Adipose tissue (tissue), 3 donors: ENCODE measurements around the gene SORBS1. TPM values are rescaled to one million over a fixed set of nuclear protein-coding genes. Genes with fewer than 3 reads are reported as not detected.

Experiments
- H3K27ac ChIP-seq: one replicate; pipeline ENCODE4 v1.5.1; 2013; ENCODE audit warnings: low read depth, low read length
- WGBS, 3 donors: extraction: QIAGEN DNeasy Blood & Tissue Kit; methylation state at CpG; one replicate each; pipeline ENCODE4 v1.1.7; 2013; 5-methylcytosine and 5-hydroxymethylcytosine counted together
- polyA plus RNA-seq, 3 donors: library from polyadenylated mRNA; stranded (reverse); fragments of 200-250 nt; gene quantifications; one replicate each; pipeline ENCODE4 v1.2.3, GENCODE V29; 2013
- donor health status: healthy with polysubstance abuse.
- donor health status: Bipolar disorder and iron deficiency.
- donor health status: healthy.

Gene SORBS1
- polyA plus RNA-seq, 3 donors: 25.4 to 508 (median 85.4) TPM

- WGBS, 3 donors: 90 to 96% (median 94%) methylated on average over 2 of the region's 2 CpGs
- H3K27ac ChIP-seq: no peak overlapping the region
These were observed 104.7 kb downstream of the SORBS1 start for GRCh38 chr10:95456516-95456915.

- no peak overlapping the region for H3K27ac ChIP-seq
- 55 to 85% (median 79%) methylated on average over 4 of the region's 4 CpGs for WGBS, 3 donors
These were observed 106.2 kb downstream of the SORBS1 start for GRCh38 chr10:95454940-95455339.

GRCh38 chr10:95454356-95454755 lies 106.8 kb downstream of the SORBS1 start:
- H3K27ac ChIP-seq: no peak overlapping the region
- 91 to 97% (median 94%) methylated on average over 3 of the region's 3 CpGs for whole genome bisulfite sequencing, 3 donors

GRCh38 chr10:95451568-95452524 lies 109.3 kb downstream of the SORBS1 start:
- WGBS, 3 donors: 71 to 92% (median 92%) methylated on average over 4 of the region's 4 CpGs
- H3K27ac ChIP-seq: no peak overlapping the region

GRCh38 chr10:95451150-95451549 lies 110.0 kb downstream of the SORBS1 start:
- 67 to 87% (median 72%) methylated on average over 5 of the region's 5 CpGs for WGBS, 3 donors
- no peak overlapping the region for H3K27ac ChIP-seq

GRCh38 chr10:95450188-95450587 lies 111.0 kb downstream of the SORBS1 start:
- 94 to 95% (median 95%) methylated on average over 4 of the region's 4 CpGs for WGBS, 3 donors
- no peak overlapping the region for H3K27ac ChIP-seq

GRCh38 chr10:95447685-95448084 lies 113.5 kb downstream of the SORBS1 start:
- H3K27ac ChIP-seq: no peak overlapping the region
- 31 to 45% (median 32%) methylated on average over 6 of the region's 6 CpGs for WGBS, 3 donors

GRCh38 chr10:95445837-95446486 lies 115.2 kb downstream of the SORBS1 start:
- no peak overlapping the region for H3K27ac ChIP-seq
- WGBS, 3 donors: 38 to 56% (median 52%) methylated on average over 7 of the region's 7 CpGs

- H3K27ac ChIP-seq: no peak overlapping the region
- 37 to 58% (median 49%) methylated on average over 6 of the region's 6 CpGs for WGBS, 3 donors
These were observed 115.8 kb downstream of the SORBS1 start for GRCh38 chr10:95445223-95445836.

GRCh38 chr10:95444792-95445191 lies 116.4 kb downstream of the SORBS1 start:
- no peak overlapping the region for H3K27ac ChIP-seq
- WGBS, 3 donors: 77 to 88% (median 80%) methylated on average over 5 of the region's 5 CpGs

- H3K27ac ChIP-seq: no peak overlapping the region
- WGBS, 3 donors: 54 to 97% (median 84%) methylated on average over 1 of the region's 1 CpG
These were observed 117.5 kb downstream of the SORBS1 start for GRCh38 chr10:95443636-95444035.

- WGBS, 3 donors: 91 to 96% (median 95%) methylated on average over 6 to 7 of the region's 7 CpGs
- H3K27ac ChIP-seq: no peak overlapping the region
These were observed 118.8 kb downstream of the SORBS1 start for GRCh38 chr10:95442341-95442740.

GRCh38 chr10:95441547-95441923 lies 119.6 kb downstream of the SORBS1 start:
- no peak overlapping the region for H3K27ac ChIP-seq
- 59 to 93% (median 92%) methylated on average over 2 of the region's 2 CpGs for WGBS, 3 donors

- WGBS, 3 donors: 31 to 76% (median 73%) methylated on average over 7 of the region's 7 CpGs
- no peak overlapping the region for H3K27ac ChIP-seq
These were observed 120.2 kb downstream of the SORBS1 start for GRCh38 chr10:95440756-95441546.

GRCh38 chr10:95440038-95440725 lies 121.0 kb downstream of the SORBS1 start:
- WGBS, 3 donors: 73 to 90% (median 82%) methylated on average over 6 of the region's 6 CpGs
- H3K27ac ChIP-seq: no peak overlapping the region

GRCh38 chr10:95438781-95439180 lies 122.4 kb downstream of the SORBS1 start:
- no peak overlapping the region for H3K27ac ChIP-seq
- 92 to 96% (median 96%) methylated on average over 2 of the region's 2 CpGs for WGBS, 3 donors

- 79 to 91% (median 81%) methylated on average over 7 of the region's 7 CpGs for WGBS, 3 donors
- no peak overlapping the region for H3K27ac ChIP-seq
These were observed 123.5 kb downstream of the SORBS1 start for GRCh38 chr10:95437669-95438068.
